COLO668 (cell line): Measurements from ENCODE around the gene KCNAB3.
"Not testable (repeated sequence)": the region's sequence is repeated elsewhere in the genome, so short reads cannot be mapped to it uniquely, and the experiment has no call there.

ENCODE experiments used
- DNase-seq: peaks from one replicate; lab custom pipeline; 2025; ENCODE audit not compliant: unreplicated experiment; lab: John Stamatoyannopoulos, UW

The KCNAB3 gene

GRCh38 chr17:7929158-7930023 lies at the start of gene KCNAB3:
KCNAB3 (minus strand) TSS chr17:7929856; CDS start chr17:7929435, 421 bp downstream.
- peak; percentile 1 for DNase-seq

GRCh38 chr17:7977805-7978204 lies 48.1 kb upstream of the KCNAB3 start:
- no peak for DNase-seq

- no peak for DNase-seq
These were observed 47.4 kb upstream of the KCNAB3 start for GRCh38 chr17:7977039-7977438.

- no peak for DNase-seq
These were observed 45.0 kb upstream of the KCNAB3 start for GRCh38 chr17:7974638-7975131.

GRCh38 chr17:7972131-7972785 lies 42.6 kb upstream of the KCNAB3 start:
- DNase-seq, result no peak

GRCh38 chr17:7971651-7972050 lies 42.0 kb upstream of the KCNAB3 start:
- DNase-seq, result no peak

GRCh38 chr17:7969433-7969832 lies 39.8 kb upstream of the KCNAB3 start:
- DNase-seq, result no peak

GRCh38 chr17:7967751-7968150 lies 38.1 kb upstream of the KCNAB3 start:
- DNase-seq, result no peak

- no peak for DNase-seq
These were observed 31.8 kb upstream of the KCNAB3 start for GRCh38 chr17:7961421-7961820.

- no peak for DNase-seq
These were observed 30.0 kb upstream of the KCNAB3 start for GRCh38 chr17:7959503-7960253.

GRCh38 chr17:7956228-7956965 lies 26.7 kb upstream of the KCNAB3 start:
- DNase-seq, result no peak

- DNase-seq, result no peak
These were observed 26.0 kb upstream of the KCNAB3 start for GRCh38 chr17:7955414-7956227.

- DNase-seq, result not testable (repeated sequence)
These were observed 23.6 kb upstream of the KCNAB3 start for GRCh38 chr17:7953266-7953665.

GRCh38 chr17:7951143-7951792 lies 21.6 kb upstream of the KCNAB3 start:
- DNase-seq, result no peak

GRCh38 chr17:7950578-7950977 lies 20.9 kb upstream of the KCNAB3 start:
- no peak for DNase-seq

GRCh38 chr17:7947651-7948050 lies 18.0 kb upstream of the KCNAB3 start:
- DNase-seq, result no peak

- DNase-seq, result no peak
These were observed 16.8 kb upstream of the KCNAB3 start for GRCh38 chr17:7946441-7946840.

GRCh38 chr17:7945651-7946050 lies 16.0 kb upstream of the KCNAB3 start:
- DNase-seq, result no peak

- no peak for DNase-seq
These were observed 14.7 kb upstream of the KCNAB3 start for GRCh38 chr17:7944326-7944725.
